SJCRH30 (cell line): ENCODE results near the gene STON2. TPM values are rescaled to one million over a fixed set of nuclear protein-coding genes. Genes with fewer than 3 reads are reported as not detected.

Experiments used
- DNase-seq, 2 experiments: peaks; one replicate each; pipeline ENCODE4 v3.0.0-alpha.2; 2015 to 2020
- H3K27ac ChIP-seq: fragments of 250-450 bp; sonication (Bioruptor Pico); 2 replicates; pipeline ENCODE4 v1.5.1; 2020; ENCODE audit warnings: mild to moderate bottlenecking, moderate library complexity
- H3K27me3 ChIP-seq: fragments of 250-450 bp; sonication (Bioruptor Pico); 2 replicates; pipeline ENCODE4 v1.5.1; 2020; ENCODE audit warnings: mild to moderate bottlenecking, moderate library complexity
- H3K36me3 ChIP-seq: fragments of 250-450 bp; sonication (Bioruptor Pico); 2 replicates; pipeline ENCODE4 v1.5.1; 2020; ENCODE audit warnings: mild to moderate bottlenecking, moderate library complexity
- H3K4me1 ChIP-seq: fragments of 250-450 bp; sonication (Bioruptor Pico); 2 replicates; pipeline ENCODE4 v1.5.1; 2020; ENCODE audit warnings: mild to moderate bottlenecking, moderate library complexity
- H3K4me3 ChIP-seq: fragments of 250-450 bp; sonication (Bioruptor Pico); 2 replicates; pipeline ENCODE4 v1.5.1; 2020; ENCODE audit warnings: mild to moderate bottlenecking, moderate library complexity
- H3K9me3 ChIP-seq: fragments of 250-450 bp; sonication (Bioruptor Pico); replicated peaks from 2 replicates; pipeline ENCODE4 v1.5.1; 2020; ENCODE audit warnings: mild to moderate bottlenecking, moderate library complexity
- total RNA-seq: library from RNA; depleted of rRNA; stranded (reverse); fragments of >200 nt; shearing (Covaris generic); gene quantifications from 2 replicates; pipeline ENCODE4 v1.2.3, GENCODE V29; 2014

The STON2 gene
- total RNA-seq, 1 experiment from 2014 or later: 26.2 TPM

DNA sequence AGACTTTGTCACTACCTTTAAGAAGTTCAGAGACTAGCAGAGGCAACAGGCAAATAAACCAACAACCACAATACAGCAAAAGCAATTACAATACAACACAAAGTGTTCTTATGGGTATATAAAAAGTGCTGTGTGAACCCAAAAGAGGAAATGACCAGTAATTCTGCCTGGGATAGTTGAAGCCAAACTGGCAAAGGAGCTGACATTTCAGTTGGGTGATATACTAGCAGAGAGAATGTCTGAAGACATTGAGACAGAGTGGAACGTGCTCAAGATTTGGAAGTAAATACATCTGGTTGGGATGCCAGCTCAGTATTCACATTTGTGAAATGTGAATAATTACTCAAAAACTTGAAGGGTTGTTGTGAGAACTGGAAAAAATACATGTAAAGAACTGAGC is 98.8 kb downstream of the STON2 start:
- H3K4me1 ChIP-seq: peaks cover 12% of the 10 kb centered on the region
- no peaks in the 10 kb centered on the region for H3K36me3 ChIP-seq
- DNase-seq: no peak

GRCh38 chr14:81298911-81299310 is 101.2 kb downstream of the STON2 start:
- H3K27me3 ChIP-seq: no peaks in the 10 kb centered on the region
- no peaks in the 10 kb centered on the region for H3K36me3 ChIP-seq
- no peak overlapping the region for H3K27ac ChIP-seq
- DNase-seq: no peak
- peaks cover 10% of the 10 kb centered on the region for H3K4me1 ChIP-seq
- H3K9me3 ChIP-seq: no peaks in the 10 kb centered on the region
- H3K4me3 ChIP-seq: no peak overlapping the region

More for the DNA sequence above, 98.8 kb downstream of the STON2 start:
- Histone ChIP-seq H3K27me3 (no peaks in the 10 kb centered on the region), H3K9me3 (no peaks in the 10 kb centered on the region), H3K4me3 (no peak overlapping the region), H3K27ac (no peak overlapping the region)

DNA sequence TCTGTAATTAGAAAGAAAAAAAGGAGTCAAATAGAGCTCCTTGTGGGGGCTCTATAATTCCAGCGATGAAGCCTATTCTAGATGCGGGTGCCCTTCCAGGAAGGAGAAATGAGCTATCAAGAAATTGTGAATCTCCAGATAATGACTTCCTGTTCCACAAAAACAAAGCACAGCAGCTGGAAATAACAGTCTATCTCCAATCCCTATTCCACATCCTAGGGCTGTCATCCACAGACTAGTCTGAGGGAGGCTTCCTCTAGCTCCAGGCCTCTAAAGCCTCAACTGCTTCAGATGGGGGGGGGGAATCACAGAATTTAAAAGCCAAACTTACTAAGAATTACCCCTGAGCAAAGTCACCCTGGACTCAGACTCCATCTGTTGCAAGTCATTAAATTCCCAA is 102.0 kb downstream of the STON2 start:
- Histone ChIP-seq H3K4me3 (no peak overlapping the region), H3K27me3 (no peaks in the 10 kb centered on the region), H3K9me3 (no peaks in the 10 kb centered on the region), H3K27ac (no peak overlapping the region), H3K4me1 (peaks cover 4% of the 10 kb centered on the region; the same call in 1 of the 2 replicates), H3K36me3 (no peaks in the 10 kb centered on the region)
- DNase-seq: no peak

- Histone ChIP-seq H3K27ac (no peak overlapping the region), H3K9me3 (no peaks in the 10 kb centered on the region), H3K27me3 (no peaks in the 10 kb centered on the region), H3K4me3 (no peak overlapping the region), H3K36me3 (no peaks in the 10 kb centered on the region), H3K4me1 (peaks cover 4% of the 10 kb centered on the region; the same call in 1 of the 2 replicates)
- DNase-seq: no peak
Observed at GRCh38 chr14:81295958-81296923, 103.9 kb downstream of the STON2 start.

DNA sequence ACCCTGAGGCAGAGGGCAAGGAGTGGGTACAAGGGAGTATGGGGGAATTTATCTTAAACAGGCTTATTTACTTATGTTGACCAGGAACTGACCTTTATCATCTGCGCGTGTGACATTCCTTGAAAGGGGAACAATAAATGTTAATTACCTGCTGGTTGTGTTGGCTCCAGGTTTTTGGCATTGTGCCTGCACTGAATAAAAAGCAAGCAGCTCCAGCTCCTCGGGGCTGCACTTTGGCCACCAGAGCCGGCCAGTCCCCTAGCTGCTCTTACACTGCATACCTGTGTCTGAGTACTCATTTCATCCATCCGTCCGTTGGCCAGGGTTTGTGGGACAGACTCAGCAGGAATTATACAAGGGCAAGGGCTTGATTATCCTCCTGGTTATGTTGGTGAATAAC is 110.6 kb downstream of the STON2 start:
- H3K27me3 ChIP-seq: no peaks in the 10 kb centered on the region
- H3K36me3 ChIP-seq: no peaks in the 10 kb centered on the region
- DNase-seq: no peak
- H3K9me3 ChIP-seq: no peaks in the 10 kb centered on the region
- no peak overlapping the region for H3K4me3 ChIP-seq
- no peaks in the 10 kb centered on the region for H3K4me1 ChIP-seq
- H3K27ac ChIP-seq: no peak overlapping the region

DNA sequence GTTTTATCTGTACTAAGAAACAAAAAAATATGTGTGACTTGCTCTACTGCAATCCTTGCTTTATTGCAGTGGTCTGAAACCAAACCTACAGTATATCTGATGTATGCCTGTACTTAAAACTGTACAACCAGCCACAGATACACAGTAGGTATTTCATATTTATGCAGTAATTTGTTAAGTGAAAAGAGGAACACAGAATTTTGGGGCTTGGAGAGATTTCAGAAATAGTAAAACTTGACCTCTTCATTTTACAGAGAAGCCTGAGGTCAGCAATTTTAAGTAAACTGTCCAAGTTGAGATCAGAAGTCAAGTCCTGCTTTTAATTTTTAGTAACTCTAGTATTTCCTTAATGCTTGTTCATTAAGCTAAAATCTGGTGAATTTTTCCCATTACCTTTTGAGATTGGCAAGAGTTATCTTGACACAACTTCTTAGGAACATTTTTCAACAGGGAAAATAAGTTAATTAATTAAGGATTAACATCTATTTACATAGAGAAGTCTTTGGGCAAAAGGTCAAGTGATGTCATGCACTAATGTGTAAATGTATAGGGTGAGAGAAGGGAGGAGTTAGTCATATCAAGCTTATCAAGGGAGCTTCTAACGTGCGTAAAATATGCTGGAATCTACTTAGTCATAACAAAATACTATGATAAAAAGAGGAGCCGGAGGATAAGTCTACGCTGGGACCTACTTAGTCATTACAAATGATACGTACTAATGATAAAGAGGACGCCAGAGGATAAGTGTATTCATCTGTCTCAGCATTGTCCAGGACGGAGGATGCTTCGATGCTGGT is 113.4 kb downstream of the STON2 start:
- DNase-seq: no peak
- H3K4me1 ChIP-seq: no peaks in the 10 kb centered on the region
- H3K27me3 ChIP-seq: no peaks in the 10 kb centered on the region

DNA sequence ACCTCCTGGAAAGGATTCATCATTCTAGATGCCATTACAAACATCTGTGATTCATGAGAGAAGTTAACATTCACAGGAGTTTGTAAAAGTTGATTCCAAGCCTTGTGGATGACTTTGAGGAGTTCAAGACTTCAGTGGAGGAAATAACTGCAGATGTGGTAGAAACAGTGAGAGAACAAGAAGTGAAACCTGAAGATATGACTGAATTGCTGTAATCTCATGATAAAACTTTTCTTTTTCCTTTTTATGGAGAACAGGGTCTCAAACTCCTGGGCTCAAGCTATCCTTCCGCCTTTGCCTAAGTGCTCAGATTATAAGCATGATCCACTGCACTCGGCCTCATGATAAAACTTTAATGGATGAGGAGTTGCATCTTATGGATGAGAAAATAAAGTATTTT is 114.9 kb downstream of the STON2 start:
- Histone ChIP-seq H3K4me3 (no peak overlapping the region), H3K27me3 (no peaks in the 10 kb centered on the region), H3K9me3 (no peaks in the 10 kb centered on the region), H3K4me1 (no peaks in the 10 kb centered on the region), H3K27ac (no peak overlapping the region), H3K36me3 (no peaks in the 10 kb centered on the region)
- no peak for DNase-seq

More for the DNA sequence above, 113.4 kb downstream of the STON2 start:
- H3K9me3 ChIP-seq: no peaks in the 10 kb centered on the region
- H3K4me3 ChIP-seq: no peak overlapping the region
- no peaks in the 10 kb centered on the region for H3K36me3 ChIP-seq
- H3K27ac ChIP-seq: no peak overlapping the region

- Histone ChIP-seq H3K9me3 (no peaks in the 10 kb centered on the region), H3K27me3 (no peaks in the 10 kb centered on the region), H3K4me3 (no peak overlapping the region), H3K27ac (no peak overlapping the region), H3K36me3 (no peaks in the 10 kb centered on the region), H3K4me1 (no peaks in the 10 kb centered on the region)
- no peak for DNase-seq
Observed at GRCh38 chr14:81281332-81281731, 118.8 kb downstream of the STON2 start.

DNA sequence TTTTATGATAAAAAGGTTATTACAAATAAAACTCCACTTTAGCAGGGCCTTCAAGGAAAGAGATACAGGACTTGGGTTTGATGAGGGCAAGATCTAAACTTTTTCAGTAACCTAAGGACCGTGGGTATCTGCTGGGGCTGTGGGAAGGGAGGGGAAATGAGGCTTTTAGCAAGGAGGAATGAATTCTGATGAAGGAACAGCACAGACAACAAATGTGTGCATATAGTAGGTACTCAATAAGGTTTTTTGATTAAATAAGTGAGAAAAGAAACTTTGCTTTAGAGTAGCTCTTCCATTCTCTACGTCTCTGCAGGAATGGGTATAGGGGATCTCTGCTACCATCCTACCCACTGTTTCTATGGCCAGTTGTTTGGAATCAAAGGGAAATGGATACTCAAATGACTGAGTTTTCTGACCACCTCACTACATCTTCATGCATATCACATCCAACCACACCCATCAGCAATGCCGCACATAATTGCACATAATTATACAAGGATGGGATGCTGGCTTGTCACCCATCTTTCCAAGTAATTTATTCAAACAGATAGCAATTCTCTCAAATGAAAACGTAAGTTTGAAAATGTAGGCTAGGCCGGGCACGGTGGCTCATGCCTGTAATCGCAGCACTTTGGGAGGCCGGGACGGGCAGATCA is 119.9 kb downstream of the STON2 start:
- Histone ChIP-seq H3K9me3 (no peaks in the 10 kb centered on the region), H3K27ac (no peak overlapping the region), H3K36me3 (no peaks in the 10 kb centered on the region), H3K4me1 (no peaks in the 10 kb centered on the region), H3K4me3 (no peak overlapping the region), H3K27me3 (no peaks in the 10 kb centered on the region)
- no peak for DNase-seq

GRCh38 chr14:81277096-81277495 is 123.0 kb downstream of the STON2 start:
- Histone ChIP-seq H3K9me3 (no peaks in the 10 kb centered on the region), H3K27ac (no peak overlapping the region), H3K36me3 (no peaks in the 10 kb centered on the region), H3K4me3 (no peak overlapping the region), H3K4me1 (no peaks in the 10 kb centered on the region), H3K27me3 (no peaks in the 10 kb centered on the region)
- no peak for DNase-seq

GRCh38 chr14:81276073-81277069 is 123.8 kb downstream of the STON2 start:
- Histone ChIP-seq H3K4me1 (no peaks in the 10 kb centered on the region), H3K9me3 (no peaks in the 10 kb centered on the region)
- no peak for DNase-seq

DNA sequence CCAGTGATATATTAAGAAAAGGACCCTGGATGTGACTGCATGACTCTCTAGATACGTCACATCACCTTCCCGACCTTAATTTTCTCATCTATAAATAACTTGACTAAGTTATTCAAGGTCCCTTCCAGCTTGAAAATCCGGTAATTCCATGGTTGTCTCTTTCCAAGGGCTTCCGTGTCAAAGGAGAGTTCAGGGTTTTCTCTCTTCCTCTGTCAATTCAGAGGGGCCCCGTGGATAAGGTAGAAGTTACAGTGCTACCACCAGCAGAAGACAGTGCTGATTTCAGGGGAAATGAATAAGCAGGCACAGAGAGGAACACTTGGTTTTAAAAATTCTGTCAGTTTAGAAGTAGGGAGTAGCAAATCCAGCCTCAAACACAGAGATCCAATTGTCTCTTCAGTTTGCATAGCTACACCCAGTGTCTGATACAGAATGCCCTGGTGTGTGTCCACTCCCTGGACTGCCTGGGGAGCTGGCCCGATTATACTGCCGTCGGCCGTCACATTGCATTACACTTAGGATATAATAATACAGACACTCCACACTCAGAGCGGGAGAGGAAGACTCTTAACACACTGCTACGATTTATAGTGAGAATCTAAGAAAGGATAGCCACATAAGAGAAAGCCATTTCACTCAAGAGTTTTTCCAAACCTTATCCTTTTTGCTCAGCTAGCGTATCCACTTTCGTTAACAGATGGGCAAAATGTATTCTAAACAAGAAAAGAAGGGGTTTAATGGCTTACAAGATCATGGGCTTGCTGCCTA is 124.6 kb downstream of the STON2 start:
- no peaks in the 10 kb centered on the region for H3K9me3 ChIP-seq
- H3K27ac ChIP-seq: no peak overlapping the region
- H3K4me1 ChIP-seq: no peaks in the 10 kb centered on the region
- no peak overlapping the region for H3K4me3 ChIP-seq
- no peaks in the 10 kb centered on the region for H3K36me3 ChIP-seq
- DNase-seq: no peak
- H3K27me3 ChIP-seq: no peaks in the 10 kb centered on the region

More at GRCh38 chr14:81276073-81277069, 123.8 kb downstream of the STON2 start:
- Histone ChIP-seq H3K36me3 (no peaks in the 10 kb centered on the region), H3K4me3 (no peak overlapping the region), H3K27ac (no peak overlapping the region), H3K27me3 (no peaks in the 10 kb centered on the region)

DNA sequence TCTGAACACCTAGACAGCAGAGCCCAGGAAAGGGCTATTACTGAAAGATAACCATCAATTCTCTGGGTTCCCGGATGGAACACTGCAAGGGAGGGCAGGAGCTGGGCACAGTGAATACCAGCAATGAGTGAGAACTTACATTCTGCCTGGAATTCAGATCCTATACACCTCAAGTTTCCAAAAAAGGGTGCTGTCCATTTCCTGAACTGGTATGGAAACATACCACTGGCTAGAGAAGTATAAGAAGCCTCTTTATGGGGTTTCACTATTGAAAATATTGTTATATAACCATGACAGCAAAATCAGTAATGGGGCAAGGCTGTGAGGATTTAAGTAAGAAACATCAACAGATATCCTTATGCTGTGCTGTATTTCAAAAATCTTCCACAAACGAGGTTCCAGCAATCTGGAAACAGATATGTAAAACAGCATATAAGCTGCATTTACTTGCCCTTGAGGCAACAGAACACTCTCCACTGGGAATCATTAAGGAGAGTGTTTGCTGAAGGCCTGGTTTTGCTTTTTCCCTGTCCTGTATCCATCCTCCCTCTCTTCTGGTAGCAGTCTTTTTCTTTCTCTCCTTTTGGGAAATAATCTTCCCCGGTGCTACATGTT is 126.1 kb downstream of the STON2 start:
- H3K36me3 ChIP-seq: no peaks in the 10 kb centered on the region
- no peak overlapping the region for H3K27ac ChIP-seq
- DNase-seq: no peak
- H3K4me1 ChIP-seq: 0 out of 2 replicates have a peak, but pooled peaks cover 2% of the 10 kb centered on the region
- H3K4me3 ChIP-seq: no peak overlapping the region
- no peaks in the 10 kb centered on the region for H3K9me3 ChIP-seq
- H3K27me3 ChIP-seq: no peaks in the 10 kb centered on the region
